Mammary microvascular endothelial cell (primary cell): ENCODE measurements around the gene MSANTD4. TPM values are rescaled to one million over a fixed set of nuclear protein-coding genes. Genes with fewer than 3 reads are reported as not detected.

ENCODE experiments used
- total RNA-seq: library from RNA; depleted of rRNA; stranded (reverse); fragments of >200 nt; gene quantifications from 2 replicates; pipeline ENCODE4 v1.2.3, GENCODE V29; 2015

Gene MSANTD4
- 8.1 and 9.6 TPM in 2 replicates for total RNA-seq

GRCh38 chr11:106021967-106022794 lies at the start of gene MSANTD4:
MSANTD4 (minus strand) TSS chr11:106022240; CDS start chr11:106010917, 11,323 bp downstream.

Other genes starting within 250 kb of the MSANTD4 start
- gene KBTBD3, start 55.1 kb upstream of the MSANTD4 start, total RNA-seq: 0.73 and 2.4 TPM in 2 replicates
- gene AASDHPPT, start 55.4 kb upstream of the MSANTD4 start, total RNA-seq: 42.6 and 45.9 TPM in 2 replicates